ENCODE results near the gene SCYGR4.
"Not testable (repeated sequence)": the region's sequence is repeated elsewhere in the genome, so short reads cannot be mapped to it uniquely, and the experiment has no call there.

SCYGR4 gene

GRCh38 chr2:227617316-227618230 is at the start of gene SCYGR4:
TSS of gene SCYGR4 (plus strand) at chr2:227617498. CDS start at chr2:227617498, 0 bp downstream.
- DNase-seq = no peak

- DNase-seq = no peak
Measured at GRCh38 chr2:227568852-227569169, 48.5 kb upstream of the SCYGR4 start.

- no peak for DNase-seq
Measured at GRCh38 chr2:227570615-227571014, 46.7 kb upstream of the SCYGR4 start.

- DNase-seq = no peak
Measured at GRCh38 chr2:227576110-227576509, 41.2 kb upstream of the SCYGR4 start.

- no peak for DNase-seq
Measured at GRCh38 chr2:227576812-227577211, 40.5 kb upstream of the SCYGR4 start.

- no peak for DNase-seq
Measured at GRCh38 chr2:227577555-227577954, 39.7 kb upstream of the SCYGR4 start.

- DNase-seq = no peak
Measured at GRCh38 chr2:227578642-227579041, 38.7 kb upstream of the SCYGR4 start.

GRCh38 chr2:227579791-227580190 is 37.5 kb upstream of the SCYGR4 start:
- DNase-seq = no peak

GRCh38 chr2:227582369-227582768 is 34.9 kb upstream of the SCYGR4 start:
- no peak for DNase-seq

GRCh38 chr2:227592694-227593387 is 24.5 kb upstream of the SCYGR4 start:
- no peak for DNase-seq

GRCh38 chr2:227595797-227596196 is 21.5 kb upstream of the SCYGR4 start:
- DNase-seq = no peak

- no peak for DNase-seq
Measured at GRCh38 chr2:227597036-227597435, 20.3 kb upstream of the SCYGR4 start.

- no peak for DNase-seq
Measured at GRCh38 chr2:227597998-227598397, 19.3 kb upstream of the SCYGR4 start.

- not testable (repeated sequence) for DNase-seq
Measured at GRCh38 chr2:227598835-227599503, 18.3 kb upstream of the SCYGR4 start, which contains the start of gene SCYGR2. TSS of gene SCYGR2 (plus strand) at chr2:227598893. CDS start at chr2:227598893, 0 bp downstream.

- no peak for DNase-seq
Measured at GRCh38 chr2:227602358-227602757, 14.9 kb upstream of the SCYGR4 start.

GRCh38 chr2:227606476-227606875 is 10.8 kb upstream of the SCYGR4 start:
- no peak for DNase-seq

- no peak for DNase-seq
Measured at GRCh38 chr2:227607941-227608340, 9.4 kb upstream of the SCYGR4 start.

- DNase-seq = no peak
Measured at GRCh38 chr2:227608561-227609338, 8.5 kb upstream of the SCYGR4 start.

- DNase-seq = no peak
Measured at GRCh38 chr2:227610123-227610522, 7.2 kb upstream of the SCYGR4 start.

- DNase-seq = no peak
Measured at GRCh38 chr2:227612546-227613271, 4.6 kb upstream of the SCYGR4 start.

GRCh38 chr2:227613272-227613660 is 4.0 kb upstream of the SCYGR4 start:
- no peak for DNase-seq

GRCh38 chr2:227614246-227614645 is 3.1 kb upstream of the SCYGR4 start:
- no peak for DNase-seq
